Suprapubic skin (tissue), 4 donors: Measurements from ENCODE around the gene CLMN.

Source experiments
- CTCF ChIP-seq, 2 donors: fragments of 200-600 bp in 1 of 2; fragments of 450-650 bp in 1 of 2; sonication (generic) in 1 of 2; IDR thresholded peaks; one replicate each; pipeline ENCODE4 v1.5.1; 2016 to 2019; ENCODE audit warnings: antibody characterized with exemption in 2 of 2, mild to moderate bottlenecking in 1 of 2, moderate library complexity in 1 of 2
- EP300 ChIP-seq: sonication (generic); formaldehyde crosslinking; IDR thresholded peaks from one replicate; pipeline ENCODE4 v1.6.1; 2017; ENCODE audit warnings: antibody characterized with exemption
- POLR2A ChIP-seq, 2 donors: fragments of 450-650 bp; IDR thresholded peaks; one replicate each; pipeline ENCODE4 v1.6.1; 2017; ENCODE audit warnings: antibody characterized with exemption in 2 of 2, mild to moderate bottlenecking in 2 of 2, moderate library complexity in 2 of 2
- POLR2AphosphoS5 ChIP-seq, 3 donors: sonication (generic); formaldehyde crosslinking; IDR thresholded peaks; one replicate each; pipeline ENCODE4 v1.6.1; 2017; ENCODE audit warnings: antibody characterized with exemption in 3 of 3

- TF ChIP-seq POLR2AphosphoS5 (IDR thresholded peaks at IDR 0.05), result no peak
- no peak for TF ChIP-seq POLR2A (IDR thresholded peaks at IDR 0.05)
- TF ChIP-seq CTCF (IDR thresholded peaks at IDR 0.05), result no peak
- TF ChIP-seq EP300, result no peak
These were observed 19.6 kb downstream of the CLMN start for GRCh38 chr14:95300002-95300696.
